Keratinocyte (primary cell): ENCODE data around the gene CD33. TPM values are rescaled to one million over a fixed set of nuclear protein-coding genes. Genes with fewer than 3 reads are reported as not detected.

ENCODE experiments used
- DNase-seq: peaks from one replicate; pipeline ENCODE4 v3.0.0-alpha.2; 2011; ENCODE audit warnings: low read depth, missing footprints, low spot score
- FAIRE-seq: peaks from 2 replicates; lab custom pipeline; 2011; peaks lifted over from hg19 to GRCh38; lab: Jason Lieb, UNC
- H2AFZ ChIP-seq: 2 replicates; pipeline ENCODE4 v1.6.0; 2012; ENCODE audit warnings: low read length, control low read depth, inconsistent platforms; ENCODE audit not compliant: control insufficient read depth
- H3K27ac ChIP-seq: 2 replicates; pipeline ENCODE4 v1.5.1; 2011; ENCODE audit warnings: low read length; ENCODE audit not compliant: control insufficient read depth, insufficient read depth
- H3K27me3 ChIP-seq: 3 replicates; pipeline ENCODE4 v1.6.0; 2011; ENCODE audit warnings: low read length; ENCODE audit not compliant: control insufficient read depth, insufficient read depth; ENCODE audit errors: extremely low read depth
- H3K36me3 ChIP-seq, 2 experiments: 2 replicates in 1 of 2; 3 replicates in 1 of 2; pipeline ENCODE4 v1.5.1; 2011; ENCODE audit warnings: low read length in 2 of 2, mild to moderate bottlenecking in 1 of 2; ENCODE audit not compliant: control insufficient read depth in 2 of 2, insufficient read depth in 2 of 2; ENCODE audit errors: extremely low read depth in 1 of 2
- H3K4me1 ChIP-seq: 3 replicates; pipeline ENCODE4 v1.5.1; 2011; ENCODE audit warnings: low read length; ENCODE audit not compliant: control insufficient read depth, insufficient read depth; ENCODE audit errors: extremely low read depth
- H3K4me2 ChIP-seq: 3 replicates; pipeline ENCODE4 v1.6.0; 2011; ENCODE audit warnings: low read depth, low read length; ENCODE audit not compliant: control insufficient read depth, insufficient read depth; ENCODE audit errors: extremely low read depth
- H3K4me3 ChIP-seq, 3 experiments: fragments of 200-600 bp in 1 of 3; sonication (generic) in 1 of 3; 2 replicates in 2 of 3; 3 replicates in 1 of 3; pipeline ENCODE4 v1.5.1; 2011 to 2016; ENCODE audit warnings: low read length in 3 of 3, mild to moderate bottlenecking in 3 of 3, control low read depth in 2 of 3, inconsistent platforms in 1 of 3, low read depth in 1 of 3, mixed read lengths in 1 of 3, mixed run types in 1 of 3, moderate library complexity in 1 of 3; ENCODE audit not compliant: control insufficient read depth in 2 of 3, insufficient read depth in 2 of 3; ENCODE audit errors: extremely low read depth in 1 of 3
- H3K79me2 ChIP-seq: 2 replicates; pipeline ENCODE4 v1.6.0; 2012; ENCODE audit warnings: low read length; ENCODE audit not compliant: control insufficient read depth, insufficient read depth
- H3K9ac ChIP-seq: 3 replicates; pipeline ENCODE4 v1.6.0; 2011; ENCODE audit warnings: low read length; ENCODE audit not compliant: control insufficient read depth, insufficient read depth; ENCODE audit errors: extremely low read depth
- H3K9me1 ChIP-seq: 3 replicates; pipeline ENCODE4 v1.6.0; 2011; ENCODE audit warnings: low read length; ENCODE audit not compliant: control insufficient read depth, insufficient read depth; ENCODE audit errors: extremely low read depth
- H3K9me3 ChIP-seq: 2 replicates; pipeline ENCODE4 v1.5.1; 2012; ENCODE audit warnings: low read depth, low read length; ENCODE audit not compliant: control insufficient read depth
- H4K20me1 ChIP-seq: 3 replicates; pipeline ENCODE4 v1.6.0; 2011; ENCODE audit warnings: low read length; ENCODE audit not compliant: control insufficient read depth, insufficient read depth; ENCODE audit errors: extremely low read depth
- CTCF ChIP-seq, 3 experiments: IDR thresholded peaks in 1 of 3; conservative IDR thresholded peaks in 1 of 3; optimal IDR thresholded peaks in 1 of 3; 2 replicates in 2 of 3; 3 replicates in 1 of 3; pipeline versions ENCODE3 to v1.5.1; 2011; ENCODE audit warnings: low read length in 3 of 3, mild to moderate bottlenecking in 3 of 3, moderate library complexity in 2 of 3, control low read depth in 1 of 3, inconsistent platforms in 1 of 3; ENCODE audit not compliant: insufficient read depth in 2 of 3; ENCODE audit errors: extremely low read depth in 1 of 3
- EZH2 ChIP-seq: IDR thresholded peaks from one replicate; pipeline ENCODE4 v1.6.1; 2012; ENCODE audit warnings: inconsistent platforms, mild to moderate bottlenecking, low read length, moderate library complexity
- dilution Hi-C: fragments of 300-500 bp; cut with MboI; formaldehyde crosslinking; loops from one replicate; pipeline ENCODE4 v1.7.0; 2020; ENCODE audit warnings: low sequenced_read_pairs; ENCODE audit not compliant: extremely low pct_ligation_motif_present
- polyA plus RNA-seq, 5 experiments: library from polyadenylated mRNA; depleted of rRNA in 3 of 5; stranded (reverse) in 3 of 5; stranded (forward) in 1 of 5; unstranded in 1 of 5; fragments of >200 nt; gene quantifications; 1 replicate in 1 of 5; 2 replicates in 3 of 5; 3 replicates in 1 of 5; pipeline versions ENCODE4 v1.2.1 to v1.2.3, GENCODE V29; 2011 to 2012; ENCODE audit warnings: missing spikeins in 2 of 5, low read depth in 1 of 5, low replicate concordance in 1 of 5

CD33 gene
- polyA plus RNA-seq, 1 donor (not counting 4 experiments of a cell fraction or from before 2014, with no cell fraction given): 0.16 TPM

GRCh38 chr19:51240866-51241265, 16.0 kb downstream of the CD33 start:
- H3K27me3 ChIP-seq: no peaks in the 10 kb centered on the region
- no peaks in the 10 kb centered on the region for H3K4me1 ChIP-seq
- no peaks in the 10 kb centered on the region for H3K9me1 ChIP-seq
- dilution Hi-C loops: no loop called here
- H2AFZ ChIP-seq: no peak overlapping the region
- H3K9ac ChIP-seq: no peak overlapping the region
- TF ChIP-seq CTCF (optimal IDR thresholded peaks at IDR 0.05 in 1 of 3, IDR thresholded peaks at IDR 0.05 in 1 of 3, conservative IDR thresholded peaks at IDR 0.05 in 1 of 3; ENCODE audit: extremely low read depth in 1 of 3, insufficient read depth in 2 of 3, low read length in 3 of 3): no peak
- no peak for TF ChIP-seq EZH2
- H3K4me2 ChIP-seq: no peak overlapping the region
- H3K4me3 ChIP-seq: no peak overlapping the region
- FAIRE-seq (no peak), DNase-seq (no peak)
- H3K27ac ChIP-seq: no peak overlapping the region
- no peaks in the 10 kb centered on the region for H3K36me3 ChIP-seq
- H4K20me1 ChIP-seq: no peaks in the 10 kb centered on the region
- H3K79me2 ChIP-seq: no peaks in the 10 kb centered on the region
- H3K9me3 ChIP-seq: no peaks in the 10 kb centered on the region

- dilution Hi-C loops: no loop called here
- Histone ChIP-seq H3K4me1 (no peaks in the 10 kb centered on the region), H3K9me1 (no peaks in the 10 kb centered on the region), H4K20me1 (no peaks in the 10 kb centered on the region), H3K27ac (no peak overlapping the region), H2AFZ (no peak overlapping the region), H3K4me2 (no peak overlapping the region), H3K4me3 (no peak overlapping the region), H3K27me3 (no peaks in the 10 kb centered on the region), H3K36me3 (no peaks in the 10 kb centered on the region), H3K9me3 (no peaks in the 10 kb centered on the region), H3K79me2 (no peaks in the 10 kb centered on the region), H3K9ac (no peak overlapping the region)
- no peak for FAIRE-seq
- no peak for DNase-seq
- no peak for TF ChIP-seq CTCF (optimal IDR thresholded peaks at IDR 0.05 in 1 of 3, IDR thresholded peaks at IDR 0.05 in 1 of 3, conservative IDR thresholded peaks at IDR 0.05 in 1 of 3; ENCODE audit: extremely low read depth in 1 of 3, insufficient read depth in 2 of 3, low read length in 3 of 3)
- TF ChIP-seq EZH2: no peak
Observed at GRCh38 chr19:51242881-51243630, 18.2 kb downstream of the CD33 start.
